H1 (cell line): Measurements from ENCODE around the gene KRT75. TPM values are rescaled to one million over a fixed set of nuclear protein-coding genes. Genes with fewer than 3 reads are reported as not detected.

Source experiments
- CTCF ChIA-PET: fragments of 300-600 bp; sonication (Branson Sonifier 250); formaldehyde crosslinking; loops from one replicate; lab custom pipeline; 2021; ENCODE audit not compliant: partially characterized antibody; lab: Charles Lee
- POLR2A ChIA-PET: fragments of 300-600 bp; sonication (Branson Sonifier 250); formaldehyde crosslinking; loops from one replicate; lab custom pipeline; 2021; ENCODE audit warnings: inconsistent platforms; ENCODE audit not compliant: partially characterized antibody; lab: Charles Lee
- DNase-seq, 2 experiments: peaks; one replicate each; pipeline versions ENCODE4 v3.0.0 to v3.0.0-alpha.2; 2010 to 2022; ENCODE audit warnings: low spot score in 2 of 2, low read depth in 1 of 2, mixed read lengths in 1 of 2
- FAIRE-seq: peaks from 2 replicates; lab custom pipeline; 2011; peaks lifted over from hg19 to GRCh38; lab: Jason Lieb, UNC
- H2AFZ ChIP-seq: 2 replicates; pipeline ENCODE4 v1.8.1; 2012; ENCODE audit warnings: low read length, inconsistent platforms
- H2AK5ac ChIP-seq: 2 replicates; pipeline ENCODE4 v1.6.1; 2013; ENCODE audit warnings: low read depth, low read length
- H2BK120ac ChIP-seq: replicated peaks from 2 replicates; pipeline ENCODE3; 2013; ENCODE audit warnings: low read depth, low read length, inconsistent platforms
- H2BK12ac ChIP-seq: 2 replicates; pipeline ENCODE4 v1.6.1; 2013; ENCODE audit warnings: low read depth, low read length
- H2BK15ac ChIP-seq: 2 replicates; pipeline ENCODE4 v1.6.1; 2013; ENCODE audit warnings: low read length
- H2BK20ac ChIP-seq: 2 replicates; pipeline ENCODE4 v1.6.1; 2013; ENCODE audit warnings: low read length
- H2BK5ac ChIP-seq: 2 replicates; pipeline ENCODE4 v1.6.1; 2013; ENCODE audit warnings: low read depth, low read length
- H3K14ac ChIP-seq: 2 replicates; pipeline ENCODE4 v1.6.1; 2013; ENCODE audit warnings: inconsistent platforms; ENCODE audit not compliant: insufficient read length
- H3K18ac ChIP-seq: 2 replicates; pipeline ENCODE4 v1.6.1; 2013; ENCODE audit warnings: low read length; ENCODE audit errors: extremely low read depth
- H3K23ac ChIP-seq: 2 replicates; pipeline ENCODE4 v1.6.1; 2013; ENCODE audit warnings: inconsistent platforms; ENCODE audit not compliant: insufficient read length
- H3K23me2 ChIP-seq: 2 replicates; pipeline ENCODE4 v1.6.1; 2013; ENCODE audit warnings: low read depth, low read length
- H3K27ac ChIP-seq: 2 replicates; pipeline ENCODE4 v1.6.1; 2011; ENCODE audit warnings: low read depth, low read length, inconsistent platforms
- H3K27me3 ChIP-seq, 4 experiments: replicated peaks in 1 of 4; 1 replicate in 1 of 4; 2 replicates in 3 of 4; pipeline versions ENCODE4 v1.6.1 to v1.8.1; 2011 to 2013; ENCODE audit warnings: low read length in 3 of 4, mild to moderate bottlenecking in 3 of 4, inconsistent platforms in 2 of 4, mixed read lengths in 2 of 4, moderate library complexity in 1 of 4; ENCODE audit not compliant: control insufficient read depth in 3 of 4, insufficient read depth in 3 of 4; ENCODE audit errors: extremely low read depth in 1 of 4
- H3K36me3 ChIP-seq, 4 experiments: 2 replicates each; pipeline versions ENCODE4 v1.6.1 to v1.8.1; 2011 to 2013; ENCODE audit warnings: mild to moderate bottlenecking in 4 of 4, low read length in 3 of 4, moderate library complexity in 2 of 4, control low read depth in 1 of 4, inconsistent platforms in 1 of 4; ENCODE audit not compliant: insufficient read depth in 4 of 4, control insufficient read depth in 2 of 4
- H3K4ac ChIP-seq: replicated peaks from 2 replicates; pipeline ENCODE3; 2013; ENCODE audit warnings: low read length, low read depth, mixed read lengths, inconsistent platforms; ENCODE audit not compliant: insufficient read length
- H3K4me1 ChIP-seq, 4 experiments: replicated peaks in 1 of 4; 1 replicate in 1 of 4; 2 replicates in 3 of 4; pipeline versions ENCODE4 v1.6.1 to v1.8.1; 2011 to 2013; ENCODE audit warnings: low read length in 3 of 4, inconsistent platforms in 2 of 4, mixed read lengths in 1 of 4; ENCODE audit not compliant: insufficient read depth in 4 of 4, control insufficient read depth in 3 of 4
- H3K4me2 ChIP-seq, 2 experiments: 2 replicates each; pipeline versions ENCODE4 v1.6.1 to v1.8.1; 2011 to 2013; ENCODE audit warnings: low read depth in 2 of 2, low read length in 2 of 2, control low read depth in 1 of 2, inconsistent platforms in 1 of 2, mild to moderate bottlenecking in 1 of 2; ENCODE audit not compliant: insufficient read depth in 1 of 2
- H3K4me3 ChIP-seq, 4 experiments: fragments of 200-600, 300-600 bp in 1 of 4; sonication (generic), shearing (Covaris generic), sonication (Bioruptor Twin) in 1 of 4; 2 replicates each; pipeline versions ENCODE4 v1.5.1 to v1.8.1; 2011 to 2016; ENCODE audit warnings: low read length in 4 of 4, low read depth in 3 of 4, control low read depth in 2 of 4, inconsistent platforms in 2 of 4, mild to moderate bottlenecking in 2 of 4, mixed read lengths in 1 of 4, moderate library complexity in 1 of 4; ENCODE audit not compliant: insufficient read depth in 2 of 4; ENCODE audit errors: extremely low read depth in 1 of 4
- H3K56ac ChIP-seq: replicated peaks from 2 replicates; pipeline ENCODE3; 2013; ENCODE audit warnings: low read depth, mild to moderate bottlenecking, mixed read lengths, low read length, inconsistent platforms; ENCODE audit not compliant: insufficient read length
- H3K79me1 ChIP-seq: 2 replicates; pipeline ENCODE4 v1.6.1; 2013; ENCODE audit warnings: low read depth, low read length, control low read depth
- H3K79me2 ChIP-seq, 2 experiments: 2 replicates each; pipeline versions ENCODE4 v1.6.1 to v1.8.1; 2012 to 2013; ENCODE audit warnings: low read length in 2 of 2, mild to moderate bottlenecking in 2 of 2, inconsistent platforms in 1 of 2; ENCODE audit not compliant: insufficient read depth in 2 of 2, control insufficient read depth in 1 of 2
- H3K9ac ChIP-seq, 4 experiments: replicated peaks in 1 of 4; 1 replicate in 1 of 4; 2 replicates in 3 of 4; pipeline versions ENCODE4 v1.6.1 to v1.8.1; 2011 to 2013; ENCODE audit warnings: low read depth in 3 of 4, low read length in 3 of 4, control low read depth in 2 of 4, mild to moderate bottlenecking in 2 of 4, moderate library complexity in 2 of 4, inconsistent platforms in 1 of 4; ENCODE audit errors: extremely low read depth in 1 of 4
- H3K9me3 ChIP-seq, 2 experiments: 2 replicates each; pipeline versions ENCODE4 v1.6.1 to v1.8.1; 2012 to 2013; ENCODE audit warnings: mild to moderate bottlenecking in 2 of 2, moderate library complexity in 2 of 2, control low read depth in 1 of 2, inconsistent platforms in 1 of 2, low read depth in 1 of 2, low read length in 1 of 2, mixed read lengths in 1 of 2; ENCODE audit not compliant: insufficient read depth in 2 of 2
- H4K20me1 ChIP-seq, 2 experiments: replicated peaks in 1 of 2; 2 replicates each; pipeline versions ENCODE3 to v1.8.1; 2011 to 2013; ENCODE audit warnings: inconsistent platforms in 2 of 2, low read length in 2 of 2, mild to moderate bottlenecking in 1 of 2; ENCODE audit not compliant: insufficient read depth in 2 of 2, control insufficient read depth in 1 of 2
- H4K5ac ChIP-seq: 2 replicates; pipeline ENCODE4 v1.6.1; 2013; ENCODE audit warnings: low read length, low read depth, mixed read lengths, inconsistent platforms; ENCODE audit not compliant: insufficient read length
- H4K8ac ChIP-seq: 2 replicates; pipeline ENCODE4 v1.8.0; 2013; ENCODE audit warnings: mild to moderate bottlenecking, moderate library complexity, low read length, inconsistent platforms; ENCODE audit not compliant: insufficient read depth; ENCODE audit errors: extremely low read depth
- H4K91ac ChIP-seq: replicated peaks from 2 replicates; pipeline ENCODE3; 2013; ENCODE audit warnings: low read length, mixed read lengths, inconsistent platforms; ENCODE audit not compliant: insufficient read length
- FOSL1 ChIP-seq: IDR thresholded peaks from 2 replicates; pipeline ENCODE4 v1.6.1; 2011; ENCODE audit warnings: mild to moderate bottlenecking, low read depth, low read length, moderate library complexity; ENCODE audit not compliant: insufficient read depth
- JUND ChIP-seq: IDR thresholded peaks from 2 replicates; pipeline ENCODE4 v1.6.1; 2011; ENCODE audit warnings: mild to moderate bottlenecking, improper control_type of control experiment, low read length
- POLR2A ChIP-seq, 2 experiments: IDR thresholded peaks; 1 replicate in 1 of 2; 2 replicates in 1 of 2; pipeline ENCODE4 v1.6.1; 2011; ENCODE audit warnings: low read depth in 2 of 2, low read length in 2 of 2, mild to moderate bottlenecking in 2 of 2; ENCODE audit errors: control extremely low read depth in 1 of 2
- POU5F1 ChIP-seq: IDR thresholded peaks from 2 replicates; pipeline ENCODE4 v1.6.1; 2011; ENCODE audit warnings: low read depth, mild to moderate bottlenecking, low read length, moderate library complexity
- RNF2 ChIP-seq: fragments of 200-900, 300-1000 bp; sonication (generic); IDR thresholded peaks from 2 replicates; pipeline ENCODE4 v1.7.1; 2016; ENCODE audit warnings: borderline replicate concordance, low read depth, mild to moderate bottlenecking, antibody characterized with exemption, low read length; ENCODE audit not compliant: poor library complexity, severe bottlenecking; ENCODE audit errors: missing control alignments
- SAP30 ChIP-seq: fragments of 300-600 bp; sonication (generic); IDR thresholded peaks from 2 replicates; pipeline ENCODE4 v1.7.1; 2012; ENCODE audit warnings: low read length, moderate library complexity, mild to moderate bottlenecking, inconsistent platforms; ENCODE audit not compliant: insufficient read depth, insufficient replicate concordance
- SIN3A ChIP-seq, 2 experiments: IDR thresholded peaks in 1 of 2; conservative IDR thresholded peaks in 1 of 2; 2 replicates each; pipeline ENCODE4 v1.6.1; 2011 to 2012; ENCODE audit warnings: low read length in 2 of 2, improper control_type of control experiment in 1 of 2, low read depth in 1 of 2, mild to moderate bottlenecking in 1 of 2
- TAF1 ChIP-seq: IDR thresholded peaks from 2 replicates; pipeline ENCODE4 v1.6.1; 2011; ENCODE audit warnings: mild to moderate bottlenecking, low read depth, low read length
- TCF12 ChIP-seq: IDR thresholded peaks from 2 replicates; pipeline ENCODE4 v1.6.1; 2011; ENCODE audit warnings: low read depth, mild to moderate bottlenecking, low read length
- USF2 ChIP-seq: IDR thresholded peaks from 2 replicates; pipeline ENCODE4 v1.6.1; 2011; ENCODE audit warnings: low read length, improper control_type of control experiment
- WGBS, 2 experiments: shearing (Covaris generic) in 1 of 2; methylation state at CpG; one replicate each; pipeline versions ENCODE4 v1.1.6 to v1.1.7; 2013 to 2015; ENCODE audit warnings: low lambda C conversion rate in 2 of 2, mixed read lengths in 2 of 2, inconsistent platforms in 1 of 2, low coverage in 1 of 2, missing lambda C conversion rate in 1 of 2; ENCODE audit not compliant: insufficient replicate concordance in 2 of 2, insufficient coverage in 1 of 2, insufficient read length in 1 of 2; ENCODE audit errors: extremely low coverage in 1 of 2, missing lambda C conversion rate in 1 of 2; 5-methylcytosine and 5-hydroxymethylcytosine counted together
- polyA plus RNA-seq, 7 experiments: library from polyadenylated mRNA; depleted of rRNA in 3 of 7; stranded (reverse) in 5 of 7; unstranded in 2 of 7; fragments of >200 nt in 5 of 7; fragments of 200-250 nt in 2 of 7; gene quantifications; 1 replicate in 5 of 7; 2 replicates in 1 of 7; 4 replicates in 1 of 7; pipeline versions ENCODE4 v1.2.1 to v1.2.3, GENCODE V29; 2011 to 2013; ENCODE audit warnings: missing spikeins in 2 of 7, mixed read lengths in 2 of 7
- total RNA-seq: library from RNA; stranded (reverse); fragmentation: NEBNext Ultra II Directional; extraction: Animal tissue kit (Norgen Biotek cat#: 25700); gene quantifications from 2 replicates; pipeline ENCODE4 v1.2.1, GENCODE V29; 2021

KRT75 gene
- total and polyA plus RNA-seq, 2 of the 8 experiments (the other 6 are each of a cell fraction or from before 2014, with no cell fraction given) = not detected

- no peak for DNase-seq
- H4K20me1 ChIP-seq = no peaks in the 10 kb centered on the region
- H3K4me2 ChIP-seq = no peak overlapping the region
- H4K8ac ChIP-seq = no peak overlapping the region
- no peaks in the 10 kb centered on the region for H3K23me2 ChIP-seq
- H3K9me3 ChIP-seq = peaks cover 5 to 6% of the 10 kb centered on the region in 2 experiments; a peak in 3 of 4 replicates
- H3K36me3 ChIP-seq = no peaks in the 10 kb centered on the region
- no peak overlapping the region for H3K9ac ChIP-seq
- H3K23ac ChIP-seq = no peak overlapping the region
- 79% methylated on average over 10 of the region's 10 CpGs; no CpG with 5 or more reads in 1 of the 2 experiments for WGBS, 2 experiments
- no peak overlapping the region for H4K91ac ChIP-seq
- no peak overlapping the region for H2AFZ ChIP-seq
- no peaks in the 10 kb centered on the region for H3K79me2 ChIP-seq
- no peak overlapping the region; the same call in 1 of the 2 replicates for H2BK12ac ChIP-seq
- ChIA-PET CTCF (interaction anchor here (0.6 to 0.7 kb wide), 2 partner anchors 228 to 288 kb away, joined by 3 read pairs; no protein-coding TSS in a partner anchor), POLR2A (interaction anchor here (1.0 kb wide), 1 partner anchor 38 kb away, joined by 3 read pairs; no protein-coding TSS in a partner anchor)
- no peak overlapping the region for H2BK15ac ChIP-seq
- H3K4me1 ChIP-seq = peaks cover 0 to 5% (median 3%) of the 10 kb centered on the region in 4 experiments; a peak in 3 of 7 replicates
- no peak overlapping the region for H2BK5ac ChIP-seq
- FAIRE-seq = no peak
- H2BK20ac ChIP-seq = no peak overlapping the region
- H3K27me3 ChIP-seq = no peaks in the 10 kb centered on the region; a peak in 2 of 7 replicates
- H3K18ac ChIP-seq = no peak overlapping the region
- no peak overlapping the region for H2AK5ac ChIP-seq
- H3K4me3 ChIP-seq = no peak overlapping the region
- H3K4ac ChIP-seq = no peak overlapping the region
- no peak overlapping the region for H4K5ac ChIP-seq
- H2BK120ac ChIP-seq = no peak overlapping the region
- no peak overlapping the region for H3K56ac ChIP-seq
- H3K27ac ChIP-seq = no peak overlapping the region
- no peaks in the 10 kb centered on the region for H3K79me1 ChIP-seq
- no peak overlapping the region for H3K14ac ChIP-seq
- no peak for TF ChIP-seq RNF2
- TF ChIP-seq TAF1 = no peak
- TF ChIP-seq FOSL1 = no peak
- no peak for TF ChIP-seq TCF12
- TF ChIP-seq POLR2A (IDR thresholded peaks at IDR 0.05; ENCODE audit: control extremely low read depth in 1 of 2, low read depth in 2 of 2, low read length in 2 of 2) = no peak
- no peak for TF ChIP-seq USF2
- TF ChIP-seq POU5F1 = no peak
- no peak for TF ChIP-seq SIN3A (conservative IDR thresholded peaks at IDR 0.05 in 1 of 2, IDR thresholded peaks at IDR 0.05 in 1 of 2; ENCODE audit: low read depth in 1 of 2, low read length in 2 of 2)
- TF ChIP-seq SAP30 = no peak
- no peak for TF ChIP-seq JUND
Observed at GRCh38 chr12:52444647-52445595, 10.8 kb upstream of the KRT75 start.
